GM20000 (cell line): Measurements from ENCODE around the gene KRTAP4-11.
"Not testable (repeated sequence)": the region's sequence is repeated elsewhere in the genome, so short reads cannot be mapped to it uniquely, and the experiment has no call there.

Experiments
- DNase-seq: peaks from one replicate; pipeline ENCODE4 v3.0.0; 2012; ENCODE audit warnings: low spot score
- TF ChIP-seq, protein P1 (sequence below): IDR thresholded peaks from 2 replicates; pipeline ENCODE4 v1.5.1; 2012; ENCODE audit warnings: mild to moderate bottlenecking, control low read depth; ENCODE audit errors: extremely low read depth, missing control alignments

The KRTAP4-11 gene

DNA sequence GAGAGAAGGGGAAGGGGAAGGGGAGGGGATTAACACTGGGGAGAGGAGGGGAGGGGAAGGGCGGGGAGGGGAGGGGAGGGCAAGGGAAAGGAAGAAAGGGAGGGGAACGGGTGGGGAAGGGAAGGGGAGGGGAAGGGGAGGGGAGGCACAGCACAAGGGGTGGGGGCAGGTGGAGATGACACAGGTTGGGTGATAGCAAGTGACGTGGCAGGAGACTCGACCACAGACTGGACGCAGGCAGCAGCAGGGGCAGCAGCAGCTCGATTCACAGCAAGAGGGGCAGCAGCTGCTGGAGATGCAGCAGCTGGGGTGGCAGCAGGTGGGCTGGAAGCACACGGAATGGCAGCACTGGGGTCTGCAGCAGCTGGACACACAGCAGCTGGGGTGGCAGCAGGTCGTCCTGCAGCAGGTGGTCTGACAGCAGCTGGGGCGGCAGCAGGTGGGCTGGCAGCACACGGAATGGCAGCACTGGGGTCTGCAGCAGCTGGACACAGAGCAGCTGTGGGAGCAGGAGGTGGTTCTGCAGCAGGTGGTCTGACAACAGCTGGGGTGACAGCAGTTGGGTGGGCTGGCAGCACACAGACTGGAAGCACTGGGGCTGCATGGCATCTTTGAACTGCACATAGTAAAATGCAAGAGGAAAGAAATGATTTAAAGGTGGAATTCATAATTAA, 16.4 kb downstream of the KRTAP4-11 start, which contains the start of gene KRTAP4-16:
Gene KRTAP4-16 (minus strand): TSS at position 624 of the 674 bp plus-strand sequence. CDS start 0 bp downstream, at position 624.
- TF ChIP-seq, protein P1, sequence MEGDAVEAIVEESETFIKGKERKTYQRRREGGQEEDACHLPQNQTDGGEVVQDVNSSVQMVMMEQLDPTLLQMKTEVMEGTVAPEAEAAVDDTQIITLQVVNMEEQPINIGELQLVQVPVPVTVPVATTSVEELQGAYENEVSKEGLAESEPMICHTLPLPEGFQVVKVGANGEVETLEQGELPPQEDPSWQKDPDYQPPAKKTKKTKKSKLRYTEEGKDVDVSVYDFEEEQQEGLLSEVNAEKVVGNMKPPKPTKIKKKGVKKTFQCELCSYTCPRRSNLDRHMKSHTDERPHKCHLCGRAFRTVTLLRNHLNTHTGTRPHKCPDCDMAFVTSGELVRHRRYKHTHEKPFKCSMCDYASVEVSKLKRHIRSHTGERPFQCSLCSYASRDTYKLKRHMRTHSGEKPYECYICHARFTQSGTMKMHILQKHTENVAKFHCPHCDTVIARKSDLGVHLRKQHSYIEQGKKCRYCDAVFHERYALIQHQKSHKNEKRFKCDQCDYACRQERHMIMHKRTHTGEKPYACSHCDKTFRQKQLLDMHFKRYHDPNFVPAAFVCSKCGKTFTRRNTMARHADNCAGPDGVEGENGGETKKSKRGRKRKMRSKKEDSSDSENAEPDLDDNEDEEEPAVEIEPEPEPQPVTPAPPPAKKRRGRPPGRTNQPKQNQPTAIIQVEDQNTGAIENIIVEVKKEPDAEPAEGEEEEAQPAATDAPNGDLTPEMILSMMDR: no peak
- DNase-seq: no peak

GRCh38 chr17:41099682-41100480, 18.3 kb downstream of the KRTAP4-11 start:
- not testable (repeated sequence) for DNase-seq

- no peak for DNase-seq
- TF ChIP-seq, protein P1: no peak
These were observed 19.7 kb downstream of the KRTAP4-11 start for GRCh38 chr17:41098481-41098880.

GRCh38 chr17:41098042-41098441, 20.1 kb downstream of the KRTAP4-11 start, which contains the start of gene KRTAP4-8:
Gene KRTAP4-8 (minus strand): TSS chr17:41098142. CDS start chr17:41098084, 58 bp downstream.
- TF ChIP-seq, protein P1: no peak
- DNase-seq: no peak

- TF ChIP-seq, protein P1: no peak
- no peak for DNase-seq
These were observed 22.1 kb downstream of the KRTAP4-11 start for GRCh38 chr17:41096055-41096454.

GRCh38 chr17:41088760-41089352, 29.3 kb downstream of the KRTAP4-11 start:
- not testable (repeated sequence) for DNase-seq

DNA sequence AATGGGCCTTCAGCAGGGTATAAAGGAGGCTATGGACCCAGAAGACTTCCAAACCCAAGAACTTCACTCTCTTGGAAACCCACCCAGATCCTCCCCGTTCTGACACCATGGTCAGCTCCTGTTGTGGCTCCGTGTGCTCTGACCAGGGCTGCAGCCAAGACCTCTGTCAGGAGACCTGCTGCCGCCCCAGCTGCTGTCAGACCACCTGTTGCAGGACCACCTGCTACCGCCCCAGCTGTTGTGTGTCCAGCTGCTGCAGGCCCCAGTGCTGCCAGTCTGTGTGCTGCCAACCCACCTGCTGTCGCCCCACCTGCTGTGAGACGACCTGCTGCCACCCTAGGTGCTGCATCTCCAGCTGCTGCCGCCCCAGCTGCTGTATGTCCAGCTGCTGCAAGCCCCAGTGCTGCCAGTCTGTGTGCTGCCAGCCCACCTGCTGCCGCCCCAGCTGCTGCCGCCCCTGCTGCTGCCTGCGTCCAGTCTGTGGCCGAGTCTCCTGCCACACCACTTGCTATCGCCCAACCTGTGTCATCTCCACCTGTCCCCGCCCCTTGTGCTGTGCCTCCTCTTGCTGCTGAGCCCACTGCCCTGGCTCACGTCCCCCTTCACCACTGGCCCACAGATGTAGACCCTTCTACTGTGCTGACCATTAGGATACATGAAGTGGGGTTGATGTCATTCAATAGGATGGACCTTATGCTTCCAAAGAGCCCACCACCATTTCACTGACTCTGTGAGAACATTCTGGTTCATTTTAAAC, 33.9 kb downstream of the KRTAP4-11 start, which contains the start of gene KRTAP4-7:
Gene KRTAP4-7 (plus strand): TSS at position 51 of the 757 bp plus-strand sequence. CDS start 57 bp downstream, at position 108.
- DNase-seq: not testable (repeated sequence)

GRCh38 chr17:41083427-41083826, 34.7 kb downstream of the KRTAP4-11 start:
- DNase-seq: not testable (repeated sequence)

- no peak for DNase-seq
- TF ChIP-seq, protein P1: no peak
These were observed 35.5 kb downstream of the KRTAP4-11 start for GRCh38 chr17:41082626-41083025.
